GM21825 (cell line): Measurements from ENCODE around the gene TUBA3E.
A peak's percentile ranks its signal among the peaks of the same experiment; 100 is the strongest.
"Not testable (repeated sequence)": the region's sequence is repeated elsewhere in the genome, so short reads cannot be mapped to it uniquely, and the experiment has no call there.

Experiments used
- ATAC-seq: cut with Tn5 transposase; IDR thresholded peaks from one replicate; pipeline ENCODE4 v1.9.1; 2021; ENCODE audit warnings: mild to moderate bottlenecking, moderate library complexity; ENCODE audit not compliant: unreplicated experiment

Gene TUBA3E

DNA sequence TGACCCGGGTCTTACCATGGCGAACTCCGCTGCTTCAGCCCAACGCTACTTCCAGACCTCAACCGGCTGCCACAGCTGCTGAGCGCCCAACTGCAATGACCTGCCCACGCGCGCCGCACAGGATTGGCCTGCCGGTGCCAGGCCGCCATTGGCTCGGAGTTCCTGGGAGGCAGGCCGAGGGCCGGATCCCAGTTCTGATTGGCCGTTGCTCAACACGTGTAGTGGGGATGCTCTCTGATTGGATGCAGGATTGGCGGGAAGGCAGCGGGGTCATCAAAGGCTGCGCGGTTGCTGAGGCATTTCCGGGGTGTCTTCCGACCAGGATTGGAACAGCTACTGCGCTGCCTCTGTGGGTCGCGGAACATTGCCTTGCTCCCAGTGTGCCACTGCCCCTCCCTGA is at the start of gene TUBA3E:
TSS of gene TUBA3E (minus strand) at position 97 of the 400 bp plus-strand sequence. CDS start at position 18, 79 bp downstream.
- no peak for ATAC-seq

DNA sequence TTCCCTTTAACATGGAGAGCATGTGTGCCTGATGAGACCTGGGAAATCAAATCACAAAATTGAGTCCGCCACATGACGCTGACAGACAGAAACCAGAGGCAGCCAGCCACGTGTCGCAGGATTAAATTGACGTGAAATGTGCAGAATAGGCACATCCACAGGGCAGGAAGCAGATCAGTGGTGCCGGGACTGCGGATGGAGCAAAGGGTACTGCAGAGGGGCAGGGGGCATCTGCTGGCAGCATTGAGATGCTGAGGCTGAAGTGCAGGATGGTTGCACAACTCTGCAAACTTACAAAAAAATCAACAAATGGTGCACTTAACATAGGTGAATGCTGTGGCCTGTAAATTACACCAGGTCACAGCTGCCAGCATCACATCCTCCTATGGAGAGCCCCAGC is 48.2 kb upstream of the TUBA3E start:
- ATAC-seq = no peak

DNA sequence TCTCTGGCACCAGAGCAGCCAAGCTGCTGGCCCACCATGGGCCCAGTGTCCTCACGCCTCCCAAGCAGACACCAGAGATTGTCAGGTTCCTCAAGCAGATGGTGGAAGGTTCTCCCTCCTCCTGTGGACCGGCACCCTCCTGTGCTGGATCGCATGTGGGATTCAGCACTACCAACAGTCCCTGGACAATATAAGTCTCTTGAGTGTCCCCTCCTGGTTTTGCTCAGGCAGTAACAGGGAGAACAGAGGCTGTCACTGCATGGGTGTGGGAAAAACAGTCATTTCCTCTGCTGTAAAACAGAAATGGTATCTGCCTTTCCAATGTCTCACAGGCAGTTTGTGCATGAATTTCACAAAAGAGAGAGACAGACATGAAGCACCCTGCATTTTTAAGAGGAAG is 47.7 kb upstream of the TUBA3E start:
- no peak for ATAC-seq

DNA sequence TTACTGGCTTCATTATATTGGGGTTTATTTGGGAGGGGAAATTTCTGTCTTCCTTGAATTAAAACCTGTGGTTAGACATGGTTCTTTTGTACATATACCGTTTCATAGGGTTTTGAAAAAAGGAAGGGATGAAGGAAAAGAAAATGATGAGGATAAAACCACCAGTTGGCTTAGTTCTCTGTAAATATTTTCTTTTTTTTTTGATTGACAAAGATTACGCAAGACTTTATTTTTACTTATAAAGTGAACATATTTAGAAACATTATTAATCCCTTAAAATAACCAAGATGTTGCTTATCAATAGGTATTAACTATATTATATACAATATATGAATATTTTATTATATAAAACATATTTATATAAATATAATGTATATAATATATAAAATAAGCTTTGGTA is 45.1 kb upstream of the TUBA3E start:
- ATAC-seq = no peak

DNA sequence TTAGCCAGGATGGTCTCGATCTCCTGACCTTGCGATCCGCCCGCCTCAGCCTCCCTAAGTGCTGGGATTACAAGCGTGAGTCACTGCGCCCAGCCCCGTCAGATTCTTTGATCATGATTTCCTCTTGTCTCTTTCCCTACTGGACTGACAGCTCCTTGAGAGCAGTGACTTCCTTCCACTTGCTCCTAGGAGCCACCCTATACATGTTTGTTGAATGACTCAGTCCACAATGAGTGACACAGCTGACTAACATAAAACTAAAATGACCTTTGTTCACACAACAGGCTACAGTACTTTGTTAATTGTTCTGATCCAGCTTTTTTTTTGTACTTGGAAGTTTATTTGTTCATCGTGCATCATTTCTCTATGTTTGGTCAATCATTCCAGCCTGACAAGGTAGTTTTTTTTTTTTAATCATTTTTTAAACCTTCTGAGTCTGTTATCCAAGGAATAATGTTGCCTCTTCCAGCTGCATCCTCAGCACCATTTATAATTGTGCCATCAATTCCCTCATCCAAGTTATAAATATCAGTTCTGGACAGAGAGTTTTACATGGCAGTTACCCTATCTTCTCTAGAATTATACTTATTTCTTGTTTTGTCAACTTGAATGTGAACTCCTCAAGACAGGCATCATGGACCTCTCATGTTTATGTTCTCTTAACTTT is 42.9 kb upstream of the TUBA3E start:
- ATAC-seq = no peak

DNA sequence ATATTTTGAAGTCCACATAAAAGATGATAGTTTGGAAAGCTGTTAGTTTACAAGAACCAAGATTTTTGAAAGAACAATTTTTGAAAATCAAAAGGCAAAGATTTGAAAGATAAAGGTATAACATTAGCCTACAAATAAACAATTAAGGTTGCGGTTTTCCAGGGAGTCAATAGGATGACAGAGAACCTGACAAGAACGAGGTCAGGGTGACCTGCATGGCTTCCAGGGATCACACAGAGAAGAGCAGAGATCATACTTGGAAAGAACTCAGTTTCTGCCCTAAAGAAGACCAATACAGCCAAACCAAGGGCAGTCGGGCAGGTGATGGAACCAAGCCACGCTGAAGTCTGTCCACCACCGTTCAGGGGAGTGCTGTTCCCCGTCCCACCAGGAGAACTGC is 41.3 kb upstream of the TUBA3E start:
- not testable (repeated sequence) for ATAC-seq

DNA sequence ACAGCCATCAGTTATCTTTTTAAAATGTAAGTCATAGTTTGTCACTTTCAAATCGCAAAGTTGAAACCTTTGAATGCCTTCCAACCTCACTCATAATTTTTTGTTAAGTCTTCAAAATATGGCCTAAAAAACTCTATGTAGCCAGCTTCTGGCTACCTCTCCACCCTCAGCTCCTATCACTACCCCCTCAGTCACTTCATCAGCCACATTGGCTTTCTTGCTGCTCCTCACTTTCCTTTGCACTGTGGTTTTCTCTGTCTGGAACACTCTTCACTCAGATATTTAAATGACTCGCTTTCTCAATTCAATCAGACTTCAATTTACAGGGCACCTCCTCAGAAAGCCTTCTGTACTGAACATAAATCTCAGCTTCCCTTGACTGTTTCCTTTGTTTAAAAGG is 34.8 kb upstream of the TUBA3E start:
- ATAC-seq = not testable (repeated sequence)

DNA sequence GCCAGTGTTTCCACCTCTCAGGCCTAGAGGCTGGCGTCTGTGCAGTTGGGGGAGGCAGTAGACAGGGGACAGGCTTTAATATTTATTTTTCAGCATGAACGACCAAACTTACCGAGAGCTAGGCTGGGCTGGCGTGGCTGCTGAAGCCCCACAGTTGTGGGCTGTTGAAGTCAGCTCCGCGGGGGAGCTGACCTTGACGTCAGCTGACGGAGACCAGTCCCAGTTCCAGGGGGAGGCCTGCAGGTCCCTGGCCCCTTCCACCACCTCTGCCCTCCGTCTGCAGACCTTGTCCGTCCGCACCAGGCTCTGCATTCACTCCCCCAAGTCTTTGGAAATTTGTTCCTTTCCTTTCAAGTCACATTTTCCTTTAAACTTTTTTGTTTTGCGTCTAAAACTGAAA is 33.4 kb upstream of the TUBA3E start:
- no peak for ATAC-seq

DNA sequence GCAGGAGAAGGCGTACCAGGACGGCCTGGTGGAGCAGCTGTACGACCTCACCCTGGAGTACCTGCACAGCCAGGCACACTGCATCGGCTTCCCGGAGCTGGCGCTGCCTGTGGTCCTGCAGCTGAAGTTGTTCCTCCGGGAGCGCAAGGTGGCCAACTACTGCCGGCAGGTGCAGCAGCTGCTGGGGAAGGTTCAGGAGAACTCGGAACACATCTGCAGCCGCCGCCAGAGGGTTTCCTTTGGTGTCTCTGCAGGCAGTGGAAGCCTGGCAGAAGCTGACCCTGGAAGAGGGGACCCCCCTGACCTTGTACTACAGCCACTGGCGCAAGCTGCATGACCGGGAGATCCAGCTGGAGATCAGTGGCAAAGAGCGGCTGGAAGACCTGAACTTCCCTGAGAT is 32.7 kb upstream of the TUBA3E start:
- not testable (repeated sequence) for ATAC-seq

DNA sequence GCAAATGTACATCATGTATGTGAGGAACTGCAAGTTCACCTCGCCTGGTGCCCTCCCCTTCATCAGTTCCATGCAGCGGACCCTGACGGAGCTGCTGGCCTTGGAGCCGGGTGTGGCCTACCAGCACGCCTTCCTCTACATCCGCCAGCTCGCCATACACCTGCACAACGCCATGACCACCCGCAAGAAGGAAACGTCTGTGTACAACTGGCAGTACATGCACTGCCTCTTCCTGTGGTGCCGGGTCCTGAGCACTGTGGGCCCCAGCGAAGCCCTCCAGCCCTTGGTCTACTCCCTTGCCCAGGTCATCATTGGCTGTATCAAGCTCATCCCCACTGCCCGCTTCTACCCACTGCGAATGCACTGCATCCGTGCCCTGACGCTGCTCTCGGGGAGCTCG is 32.1 kb upstream of the TUBA3E start:
- ATAC-seq = not testable (repeated sequence)

DNA sequence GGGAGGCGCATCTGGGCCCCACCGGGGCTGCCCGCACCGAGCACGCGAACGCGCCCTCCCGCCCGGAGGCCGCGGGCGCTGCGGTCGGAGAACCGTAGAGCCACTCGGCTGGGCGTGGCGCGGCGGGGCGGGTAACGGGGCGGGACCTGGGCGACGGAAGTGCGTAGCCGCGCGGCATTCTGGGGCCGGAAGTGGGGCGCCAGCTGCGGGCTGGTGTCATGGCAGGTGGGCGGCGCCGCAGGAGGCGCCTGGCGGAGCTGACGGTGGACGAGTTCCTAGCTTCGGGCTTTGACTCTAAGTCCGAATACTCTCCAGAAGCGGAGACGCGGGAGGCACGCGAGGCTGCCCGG is 30.9 kb upstream of the TUBA3E start:
- ATAC-seq = not testable (repeated sequence)

DNA sequence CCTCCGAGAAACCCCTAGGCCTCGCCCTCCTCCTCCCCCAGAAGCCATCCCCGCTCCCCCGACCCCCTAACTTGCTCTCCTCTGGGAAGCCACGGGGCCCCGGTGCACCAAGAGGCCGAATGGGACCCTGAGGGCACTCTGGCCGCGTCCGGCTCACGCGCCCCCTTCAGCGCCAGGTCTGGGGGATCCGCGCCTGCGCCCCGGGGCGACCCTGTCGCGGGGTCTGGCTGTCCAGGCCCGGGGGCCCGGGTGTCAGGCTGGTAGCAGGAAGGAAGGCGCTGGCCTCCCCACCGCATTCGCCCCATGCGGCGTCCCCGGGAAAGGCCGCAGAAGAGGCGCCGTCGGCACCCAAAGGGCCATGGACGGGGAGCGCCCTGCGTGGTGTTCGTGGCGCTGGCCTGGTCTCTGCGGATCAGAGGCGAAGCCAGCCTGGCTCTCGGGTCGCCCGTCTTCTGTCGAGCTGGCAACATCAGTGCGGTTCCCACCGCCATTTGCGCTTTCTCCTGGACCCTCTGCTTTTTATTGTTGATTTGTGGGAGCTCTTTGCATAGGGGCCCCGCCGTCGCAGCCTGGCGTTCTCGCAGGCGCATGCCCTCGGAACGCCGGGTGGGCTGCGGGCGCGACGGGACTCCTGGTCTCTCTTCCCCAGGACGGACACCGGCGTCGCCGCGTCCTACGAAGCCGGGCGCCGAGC is 30.4 kb upstream of the TUBA3E start:
- not testable (repeated sequence) for ATAC-seq

DNA sequence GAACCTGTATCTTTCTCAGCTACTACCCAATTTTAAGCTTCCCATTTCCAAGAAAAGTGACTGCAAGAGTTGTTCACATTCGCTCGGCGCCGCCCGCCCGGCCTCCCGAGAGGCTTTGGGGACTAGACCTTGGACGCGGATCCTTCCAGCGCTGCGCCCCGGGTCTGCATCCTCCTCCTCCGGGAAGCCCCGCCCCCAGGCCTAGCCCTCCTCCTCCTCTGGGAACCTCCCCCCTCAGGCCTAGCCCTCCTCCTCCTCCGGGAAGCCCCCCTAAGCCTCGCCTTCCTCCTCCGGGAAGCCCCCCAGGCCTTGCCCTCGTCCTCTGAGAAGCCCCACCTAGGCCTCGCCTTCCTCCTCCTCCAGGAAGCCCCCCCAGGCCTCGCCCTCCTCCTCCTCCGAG is 29.8 kb upstream of the TUBA3E start:
- not testable (repeated sequence) for ATAC-seq

DNA sequence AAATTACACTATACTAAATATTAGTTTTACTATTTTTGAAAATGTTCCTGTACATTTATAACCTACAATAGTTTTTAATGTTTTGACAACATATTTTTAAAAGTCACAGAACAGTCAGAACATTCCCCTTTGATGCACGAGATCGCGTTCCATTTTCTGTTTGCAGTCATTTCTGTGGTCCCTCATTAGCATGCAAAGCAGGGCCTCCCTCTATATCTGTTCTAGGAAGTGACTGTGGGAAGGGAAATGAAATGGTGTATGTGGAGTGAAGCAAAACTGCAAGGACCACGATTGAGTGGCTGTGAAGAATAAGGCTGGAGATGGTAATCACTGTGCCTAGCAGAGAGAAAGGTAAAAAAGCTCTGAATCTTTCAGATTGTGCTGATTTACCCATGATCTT is 24.3 kb upstream of the TUBA3E start:
- peak; percentile 88 for ATAC-seq

DNA sequence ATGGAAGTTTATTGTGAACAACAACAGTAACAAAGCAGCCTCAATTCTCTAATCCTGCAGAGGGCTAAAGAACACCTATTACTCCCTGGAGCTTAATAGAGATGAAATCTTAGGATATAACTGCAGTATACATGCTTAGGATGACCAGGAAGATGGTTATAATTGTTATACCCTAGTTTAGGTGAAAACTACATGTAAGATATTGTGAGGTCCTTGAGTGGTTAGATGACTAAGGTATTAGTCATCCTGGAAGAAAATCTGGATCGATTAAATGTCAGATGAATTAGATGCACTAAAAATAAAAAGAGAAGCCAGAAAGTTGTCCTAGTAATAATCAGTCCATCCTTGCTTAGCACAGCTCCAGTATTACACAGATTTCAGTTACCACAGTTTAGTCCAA is 22.3 kb upstream of the TUBA3E start:
- not testable (repeated sequence) for ATAC-seq

DNA sequence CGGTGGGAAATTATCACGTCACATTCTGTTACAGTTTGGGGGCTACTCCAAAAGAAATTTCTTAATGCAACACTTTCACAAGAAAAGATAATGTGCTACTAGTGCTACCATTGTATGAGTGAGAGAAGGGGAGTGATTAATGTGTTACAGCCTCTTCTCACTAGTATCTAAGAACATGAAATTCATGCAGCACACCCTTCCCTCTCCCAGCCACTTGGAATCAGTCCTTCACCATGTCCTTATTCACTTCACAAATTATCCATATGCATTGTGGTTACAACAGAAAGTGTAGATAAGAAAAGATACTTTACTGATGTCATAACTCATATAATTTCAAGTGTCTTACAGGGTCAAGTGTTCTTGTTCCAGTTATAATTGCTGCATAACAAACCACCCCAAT is 20.9 kb upstream of the TUBA3E start:
- ATAC-seq = not testable (repeated sequence)

DNA sequence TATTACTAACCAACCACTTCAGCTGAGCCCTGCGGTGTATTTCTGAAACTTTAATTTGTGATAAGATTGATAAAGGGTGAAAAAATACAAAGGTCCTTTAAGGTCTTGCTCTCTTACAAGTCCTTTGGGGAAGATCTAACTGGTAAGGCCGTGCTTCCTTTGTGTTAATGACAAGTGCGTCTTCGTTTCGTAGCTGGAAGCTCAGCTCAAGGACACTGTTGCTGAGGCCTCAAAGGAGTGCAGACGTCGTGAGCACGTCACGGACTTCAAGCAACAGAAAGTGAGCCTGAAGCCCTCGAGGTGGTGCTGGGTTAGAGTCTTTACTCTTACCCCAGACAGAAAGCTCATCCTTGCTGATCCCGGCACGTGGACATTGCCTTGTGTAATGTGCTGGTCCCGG is 8.8 kb upstream of the TUBA3E start:
- not testable (repeated sequence) for ATAC-seq

DNA sequence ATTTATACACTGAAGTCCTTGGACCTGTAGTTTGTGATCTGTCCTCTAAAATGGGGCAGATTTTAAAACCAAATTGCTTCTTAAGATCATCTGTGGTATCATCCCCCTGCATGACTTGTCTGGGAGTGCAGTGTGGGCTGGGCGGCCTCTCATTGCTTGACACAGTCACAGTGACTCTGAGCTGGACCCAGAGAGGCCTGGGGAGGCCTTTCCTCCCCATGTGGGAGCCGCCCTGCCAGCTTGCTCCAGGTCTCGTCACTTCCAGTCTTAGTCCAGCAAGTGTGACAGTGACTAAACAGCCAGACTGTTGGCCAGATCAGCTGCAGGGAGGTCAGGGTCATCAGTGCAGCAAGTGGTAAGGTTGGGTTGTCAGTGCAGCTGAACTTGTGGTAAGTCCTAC is 4.9 kb upstream of the TUBA3E start:
- ATAC-seq = not testable (repeated sequence)

DNA sequence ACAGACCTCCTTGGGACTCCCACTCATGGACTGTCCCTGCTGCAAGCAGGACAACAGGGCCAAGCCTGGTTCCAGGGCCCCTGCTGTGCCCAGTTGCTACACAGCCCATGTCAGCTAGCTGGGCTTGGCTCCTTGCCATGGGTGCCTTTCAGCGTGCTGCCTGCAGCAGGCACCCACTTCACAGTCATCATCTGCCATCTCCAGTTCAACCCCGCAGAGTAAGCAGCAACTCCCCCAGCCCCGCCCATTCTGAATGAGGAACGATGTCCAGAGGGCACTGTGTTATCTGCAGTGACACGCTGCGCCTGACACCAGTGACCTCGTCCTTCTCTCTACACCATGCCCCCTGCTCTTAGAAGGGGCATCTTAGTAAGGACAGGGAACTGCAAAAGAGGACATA is 4.3 kb upstream of the TUBA3E start:
- not testable (repeated sequence) for ATAC-seq

DNA sequence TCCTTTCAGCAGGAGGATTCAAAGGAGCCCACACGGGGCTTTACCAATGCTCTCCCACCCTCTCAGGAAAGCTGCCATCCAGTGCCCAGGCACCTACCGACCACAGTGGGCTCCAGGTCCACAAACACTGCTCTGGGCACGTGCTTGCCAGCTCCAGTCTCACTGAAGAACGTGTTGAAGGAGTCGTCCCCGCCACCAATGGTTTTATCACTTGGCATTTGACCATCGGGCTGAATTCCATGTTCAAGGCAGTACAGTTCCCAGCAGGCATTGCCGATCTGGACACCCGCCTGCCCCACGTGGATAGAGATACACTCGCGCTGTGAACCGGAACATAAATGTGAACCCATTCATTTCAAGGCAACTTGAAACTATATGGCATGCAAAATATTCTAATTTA is 2.2 kb downstream of the TUBA3E start:
- not testable (repeated sequence) for ATAC-seq

DNA sequence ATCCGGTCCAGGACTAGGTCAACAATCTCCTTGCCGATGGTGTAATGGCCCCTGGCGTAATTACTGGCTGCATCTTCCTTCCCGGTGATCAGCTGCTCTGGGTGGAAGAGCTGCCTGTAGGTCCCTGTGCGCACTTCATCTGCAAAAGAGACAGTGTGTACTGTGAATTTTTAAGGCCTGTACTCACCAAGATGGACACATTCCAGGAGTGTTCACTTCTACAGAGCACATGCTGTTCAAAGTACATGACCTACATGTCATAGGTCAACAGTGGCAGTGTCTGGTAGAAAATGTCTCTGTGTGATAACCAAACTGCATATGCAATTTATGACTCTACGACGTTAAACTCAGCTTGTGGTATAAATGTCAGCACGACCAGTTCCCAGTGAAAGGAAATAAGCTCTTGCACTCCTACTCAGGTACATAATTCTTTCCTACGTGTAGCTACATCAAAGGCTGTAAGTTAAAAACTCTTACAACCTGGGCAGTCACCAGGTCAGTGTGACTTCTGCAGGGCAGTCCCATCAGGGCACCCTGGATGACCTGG is 3.1 kb downstream of the TUBA3E start:
- ATAC-seq = not testable (repeated sequence)

DNA sequence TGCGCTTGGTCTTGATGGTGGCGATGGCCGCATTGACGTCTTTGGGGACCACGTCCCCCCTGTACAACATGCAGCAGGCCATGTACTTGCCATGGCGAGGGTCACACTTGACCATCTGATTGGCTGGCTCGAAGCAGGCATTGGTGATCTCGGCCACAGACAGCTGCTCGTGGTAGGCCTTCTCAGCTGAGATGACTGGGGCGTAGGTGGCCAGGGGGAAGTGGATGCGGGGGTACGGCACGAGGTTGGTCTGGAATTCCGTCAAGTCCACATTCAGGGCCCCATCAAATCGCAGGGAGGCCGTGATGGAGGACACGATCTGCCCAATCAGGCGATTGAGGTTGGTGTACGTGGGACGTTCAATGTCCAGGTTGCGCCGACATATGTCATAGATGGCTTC is 4.4 kb downstream of the TUBA3E start:
- ATAC-seq = not testable (repeated sequence)
